Measurements from ENCODE around the gene NPR1. TPM values are rescaled to one million over a fixed set of nuclear protein-coding genes. Genes with fewer than 3 reads are reported as not detected.
A peak's percentile ranks its signal among the peaks of the same experiment; 100 is the strongest.
"Not testable (repeated sequence)": the region's sequence is repeated elsewhere in the genome, so short reads cannot be mapped to it uniquely, and the experiment has no call there.

Gene NPR1
- total RNA-seq (2014; rRNA removed; shearing (Covaris generic)) = 0.06 TPM in 1 of 2 replicates, not detected in the other

- Histone ChIP-seq H3K27ac (no peak within 1 kb of the TSS), H3K36me3 (no peaks in the 10 kb centered on the region), H3K27me3 (peaks cover 31% of the 10 kb centered on the region), H3K4me1 (no peaks in the 10 kb centered on the region), H3K9me3 (replicated peaks) (no peaks in the 10 kb centered on the region), H3K4me3 (peak within 1 kb of the TSS; percentile 39)
- DNase-seq = peak in 1 of 2 experiments; percentile 19
Measured at GRCh38 chr1:153678519-153679336, at the start of gene NPR1. Gene NPR1 (plus strand): TSS chr1:153678688. CDS start chr1:153679109, 421 bp downstream.

DNA sequence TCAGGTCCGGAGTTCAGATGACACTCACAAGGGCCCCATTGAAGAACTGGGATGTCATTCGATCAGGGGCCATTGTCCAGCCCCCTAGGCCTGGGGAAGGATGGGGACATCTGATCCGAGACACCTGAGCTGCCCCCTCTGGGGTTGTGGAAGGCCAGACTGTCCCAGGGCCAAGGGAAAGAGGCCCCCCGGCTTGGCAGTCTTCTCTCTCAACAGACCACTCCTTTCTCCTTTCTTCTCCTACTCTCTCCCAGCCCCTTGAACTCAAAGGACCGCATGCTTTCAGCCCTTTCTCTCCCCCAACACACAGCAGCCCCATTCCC, 49.2 kb upstream of the NPR1 start:
- Histone ChIP-seq H3K4me3 (no peak overlapping the region), H3K9me3 (replicated peaks) (no peaks in the 10 kb centered on the region), H3K4me1 (peaks cover 10% of the 10 kb centered on the region), H3K36me3 (0 out of 2 replicates have a peak, but pooled peaks cover 5% of the 10 kb centered on the region), H3K27me3 (no peaks in the 10 kb centered on the region), H3K27ac (no peak overlapping the region)
- DNase-seq = no peak

- Histone ChIP-seq H3K36me3 (peaks cover 5% of the 10 kb centered on the region; the same call in 1 of the 2 replicates), H3K9me3 (replicated peaks) (no peaks in the 10 kb centered on the region), H3K27me3 (no peaks in the 10 kb centered on the region), H3K4me3 (no peak overlapping the region), H3K27ac (no peak overlapping the region), H3K4me1 (peaks cover 10% of the 10 kb centered on the region)
- no peak for DNase-seq
Measured at GRCh38 chr1:153629971-153630370, 48.5 kb upstream of the NPR1 start.

- Histone ChIP-seq H3K27ac (no peak overlapping the region), H3K36me3 (peaks cover 3% of the 10 kb centered on the region; the same call in 1 of the 2 replicates), H3K27me3 (no peaks in the 10 kb centered on the region), H3K4me1 (peaks cover 12% of the 10 kb centered on the region), H3K9me3 (replicated peaks) (no peaks in the 10 kb centered on the region), H3K4me3 (no peak overlapping the region)
- no peak for DNase-seq
Measured at GRCh38 chr1:153630384-153630783, 48.1 kb upstream of the NPR1 start.

DNA sequence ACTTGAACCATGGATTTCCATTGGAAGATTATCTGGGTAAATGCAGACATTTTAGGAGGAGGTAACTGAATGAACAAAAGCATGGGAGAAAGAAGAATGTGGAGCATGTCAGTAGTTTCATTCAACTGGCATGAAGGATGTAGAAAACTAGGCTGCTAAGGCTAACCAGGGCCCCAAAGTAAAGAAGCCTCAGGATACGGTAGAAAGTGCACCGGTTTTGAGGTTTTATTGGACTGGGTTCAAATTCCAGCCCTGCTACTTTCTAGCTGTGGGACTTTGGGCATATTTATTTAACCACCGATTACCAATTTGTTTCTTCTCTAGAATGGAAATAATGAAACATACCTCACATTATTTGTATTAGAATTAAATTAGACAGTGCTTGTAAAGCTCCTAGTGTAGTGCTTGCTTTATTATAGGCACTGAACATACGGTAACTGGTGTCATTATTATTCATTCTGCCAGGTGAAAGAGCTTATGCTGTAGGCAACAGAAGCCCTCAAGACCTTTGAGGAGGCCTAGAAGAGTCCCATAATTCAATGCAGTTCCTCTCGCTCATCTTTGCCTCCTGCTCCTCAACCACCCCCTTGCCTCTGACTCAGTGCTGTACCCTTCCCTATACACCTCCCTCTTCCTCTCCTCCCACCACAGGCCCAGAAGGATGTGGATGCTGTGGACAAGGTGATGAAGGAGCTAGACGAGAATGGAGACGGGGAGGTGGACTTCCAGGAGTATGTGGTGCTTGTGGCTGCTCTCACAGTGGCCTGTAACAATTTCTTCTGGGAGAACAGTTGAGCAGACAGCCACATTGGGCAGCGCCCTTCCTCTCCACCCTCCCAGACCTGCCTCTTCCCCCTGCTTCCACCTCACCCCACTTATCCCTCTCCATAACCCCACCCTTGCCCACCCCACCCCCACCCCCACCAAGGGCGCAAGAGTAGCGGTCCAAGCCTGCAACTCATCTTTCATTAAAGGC, 47.2 kb upstream of the NPR1 start:
- H3K4me3 ChIP-seq = no peak overlapping the region
- peaks cover 9% of the 10 kb centered on the region for H3K4me1 ChIP-seq
- no peak overlapping the region for H3K27ac ChIP-seq
- H3K27me3 ChIP-seq = no peaks in the 10 kb centered on the region
- no peaks in the 10 kb centered on the region for H3K9me3 ChIP-seq (replicated peaks)
- H3K36me3 ChIP-seq = peaks cover 6% of the 10 kb centered on the region
- DNase-seq = no peak

- Histone ChIP-seq H3K4me3 (peak overlapping the region; percentile 92), H3K4me1 (peaks cover 3% of the 10 kb centered on the region; the same call in 1 of the 2 replicates), H3K36me3 (peaks cover 25% of the 10 kb centered on the region), H3K9me3 (replicated peaks) (no peaks in the 10 kb centered on the region), H3K27ac (no peak overlapping the region), H3K27me3 (no peaks in the 10 kb centered on the region)
- no peak for DNase-seq
Measured at GRCh38 chr1:153633161-153633753, 45.2 kb upstream of the NPR1 start.

DNA sequence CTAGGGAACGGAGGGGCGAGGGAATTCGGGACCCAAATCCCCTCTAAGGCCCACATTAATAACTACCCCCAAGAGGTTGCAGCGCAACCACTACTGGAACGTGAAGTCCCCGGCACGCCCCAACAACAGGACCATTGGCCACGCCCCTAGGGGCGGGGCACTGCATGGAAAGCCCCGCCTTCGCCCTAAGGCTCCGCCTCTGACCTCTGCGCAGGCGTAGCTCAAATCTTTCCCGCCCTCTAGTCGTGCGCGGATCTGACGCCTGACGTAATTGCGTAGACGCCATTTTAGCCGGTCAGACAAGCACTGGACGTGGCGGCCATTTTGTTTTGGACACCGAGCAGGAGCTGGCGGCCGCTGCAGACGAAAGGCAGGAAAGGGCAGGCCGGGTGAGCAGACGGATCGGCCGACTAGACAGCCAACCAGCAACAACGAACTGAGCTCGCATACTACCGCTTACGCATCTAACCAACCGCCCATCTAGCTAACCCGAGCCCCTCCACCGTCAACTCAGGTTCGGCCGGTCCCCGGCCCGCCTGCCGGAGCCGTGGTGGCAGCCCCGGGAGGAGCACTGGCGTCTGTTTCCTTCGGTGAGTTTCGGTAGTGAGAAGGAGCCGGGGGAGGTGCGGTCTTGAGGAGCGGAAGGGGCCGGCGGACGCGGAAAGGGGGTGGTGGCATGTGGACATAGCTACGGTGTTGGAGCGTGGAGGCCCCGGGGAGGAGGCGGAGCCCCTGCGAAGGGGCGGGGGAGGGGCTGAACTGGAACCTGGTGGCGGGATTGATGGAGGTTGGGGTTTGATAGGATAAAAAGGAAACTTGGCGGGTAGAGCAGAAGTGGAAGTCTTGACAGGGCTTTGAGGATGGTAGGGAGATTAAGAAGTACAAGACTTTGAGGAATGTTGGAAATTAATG, 44.5 kb upstream of the NPR1 start, which contains the start of gene CHTOP:
CHTOP (plus strand) TSS at position 313 of the 912 bp plus-strand sequence. CDS start 2,523 bp downstream, outside the sequence.
- no peaks in the 10 kb centered on the region for H3K9me3 ChIP-seq (replicated peaks)
- peak; percentile 97 to 98 for DNase-seq
- H3K27ac ChIP-seq = peak within 1 kb of the TSS; percentile 99
- peak within 1 kb of the TSS; percentile 92 for H3K4me3 ChIP-seq
- peaks cover 3% of the 10 kb centered on the region; the same call in 1 of the 2 replicates for H3K4me1 ChIP-seq
- H3K36me3 ChIP-seq = peaks cover 33% of the 10 kb centered on the region
- H3K27me3 ChIP-seq = no peaks in the 10 kb centered on the region

GRCh38 chr1:153635872-153636271, 42.6 kb upstream of the NPR1 start:
- DNase-seq = no peak
- H3K27me3 ChIP-seq = no peaks in the 10 kb centered on the region
- H3K9me3 ChIP-seq (replicated peaks) = no peaks in the 10 kb centered on the region
- no peak overlapping the region for H3K4me3 ChIP-seq
- H3K27ac ChIP-seq = no peak overlapping the region
- peaks cover 52% of the 10 kb centered on the region for H3K36me3 ChIP-seq
- peaks cover 3% of the 10 kb centered on the region; the same call in 1 of the 2 replicates for H3K4me1 ChIP-seq

- Histone ChIP-seq H3K27ac (no peak overlapping the region), H3K4me3 (no peak overlapping the region), H3K36me3 (peaks cover 56% of the 10 kb centered on the region), H3K27me3 (no peaks in the 10 kb centered on the region), H3K9me3 (replicated peaks) (no peaks in the 10 kb centered on the region), H3K4me1 (peaks cover 3% of the 10 kb centered on the region; the same call in 1 of the 2 replicates)
- DNase-seq = no peak
Measured at GRCh38 chr1:153636312-153636711, 42.2 kb upstream of the NPR1 start.

GRCh38 chr1:153638261-153638660, 40.2 kb upstream of the NPR1 start:
- H3K36me3 ChIP-seq = peaks cover 71% of the 10 kb centered on the region
- DNase-seq = no peak

DNA sequence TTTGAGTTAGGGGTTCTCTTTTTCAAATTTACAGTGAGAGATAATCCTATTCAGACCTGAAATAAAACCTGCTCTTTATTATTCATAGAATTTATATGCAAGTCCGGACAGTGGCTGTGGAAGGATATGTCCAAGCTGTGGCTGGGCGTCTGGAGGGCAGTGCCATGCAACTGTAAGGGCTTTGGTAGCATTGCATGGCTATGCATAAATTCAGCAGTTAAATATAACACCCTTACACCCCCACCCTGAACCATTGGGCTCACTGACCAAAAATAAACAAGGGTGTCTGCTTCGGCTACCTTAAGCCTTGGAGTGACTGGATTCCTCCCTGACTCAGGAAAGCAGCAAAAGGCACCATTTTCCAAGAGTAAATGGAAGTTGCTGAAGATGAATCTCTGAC, 39.2 kb upstream of the NPR1 start:
- Histone ChIP-seq H3K36me3 (peaks cover 80% of the 10 kb centered on the region), H3K4me1 (peaks cover 3% of the 10 kb centered on the region; the same call in 1 of the 2 replicates), H3K9me3 (replicated peaks) (no peaks in the 10 kb centered on the region), H3K27me3 (no peaks in the 10 kb centered on the region), H3K27ac (no peak overlapping the region), H3K4me3 (no peak overlapping the region)
- DNase-seq = no peak

More at GRCh38 chr1:153638261-153638660, 40.2 kb upstream of the NPR1 start:
- Histone ChIP-seq H3K27me3 (no peaks in the 10 kb centered on the region), H3K4me1 (peaks cover 3% of the 10 kb centered on the region; the same call in 1 of the 2 replicates), H3K9me3 (replicated peaks) (no peaks in the 10 kb centered on the region), H3K4me3 (no peak overlapping the region), H3K27ac (no peak overlapping the region)

- not testable (repeated sequence) for H3K4me1 ChIP-seq; H3K4me3 ChIP-seq; H3K27me3 ChIP-seq; DNase-seq; H3K27ac ChIP-seq; H3K9me3 ChIP-seq (replicated peaks)
- peaks cover 87% of the 10 kb centered on the region for H3K36me3 ChIP-seq
Measured at GRCh38 chr1:153640213-153640612, 38.3 kb upstream of the NPR1 start.

GRCh38 chr1:153640861-153641260, 37.6 kb upstream of the NPR1 start:
- no peak for DNase-seq
- H3K36me3 ChIP-seq = peaks cover 92% of the 10 kb centered on the region
- H3K9me3 ChIP-seq (replicated peaks) = no peaks in the 10 kb centered on the region
- no peaks in the 10 kb centered on the region for H3K27me3 ChIP-seq
- H3K4me1 ChIP-seq = no peaks in the 10 kb centered on the region
- no peak overlapping the region for H3K4me3 ChIP-seq
- no peak overlapping the region for H3K27ac ChIP-seq

Data from SJCRH30 (cell line).